ENCODE results near the gene RPH3AL. TPM values are rescaled to one million over a fixed set of nuclear protein-coding genes. Genes with fewer than 3 reads are reported as not detected.

The RPH3AL gene
- total RNA-seq, 4 donors from 2014 or later = 13.0 to 49.2 (median 26.9) TPM

DNA sequence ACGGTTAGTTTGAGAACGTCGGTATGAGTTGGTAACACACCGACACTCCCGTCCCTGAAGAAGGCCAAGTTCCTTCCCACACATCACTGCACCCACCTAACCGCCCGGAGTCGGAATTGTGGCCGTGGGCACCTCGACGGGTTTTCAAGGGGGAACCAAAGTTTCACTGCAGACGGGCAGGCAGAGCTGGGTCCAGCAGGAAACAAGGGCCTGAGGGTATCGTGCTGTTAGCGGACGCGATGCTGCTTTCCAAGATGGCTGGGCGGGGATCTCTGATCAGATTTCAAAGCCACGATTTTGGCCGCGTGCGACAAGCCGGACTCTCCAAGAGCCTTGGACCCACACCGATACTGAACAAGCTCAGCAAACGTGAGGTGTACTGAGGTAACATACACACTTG, 88.8 kb downstream of the RPH3AL start:
- no peak for TF ChIP-seq CTCF (IDR thresholded peaks at IDR 0.05; ENCODE audit: low read depth)

DNA sequence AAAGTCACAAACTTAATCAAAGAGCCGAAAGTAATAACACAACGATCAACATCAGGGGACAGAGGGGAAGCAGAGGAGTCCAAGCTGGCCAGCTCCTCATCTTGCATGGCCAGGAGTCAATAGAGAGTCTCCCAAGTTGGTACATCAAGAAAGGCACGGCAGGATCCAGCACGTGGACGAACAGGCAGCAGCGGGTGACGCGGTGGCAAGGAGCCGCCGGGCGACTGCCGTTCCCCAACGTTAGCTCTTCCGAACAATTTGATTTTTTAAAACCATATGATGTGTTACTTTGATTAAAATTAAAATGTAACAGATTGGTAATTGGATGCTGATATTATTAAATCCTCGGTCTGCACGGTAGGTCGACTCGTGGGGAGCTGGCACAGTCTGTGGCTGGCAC, 89.3 kb downstream of the RPH3AL start:
- no peak for TF ChIP-seq CTCF (IDR thresholded peaks at IDR 0.05; ENCODE audit: low read depth)

- TF ChIP-seq CTCF (IDR thresholded peaks at IDR 0.05; ENCODE audit: low read depth) = no peak
Observed at GRCh38 chr17:261635-262034, 91.0 kb downstream of the RPH3AL start.

DNA sequence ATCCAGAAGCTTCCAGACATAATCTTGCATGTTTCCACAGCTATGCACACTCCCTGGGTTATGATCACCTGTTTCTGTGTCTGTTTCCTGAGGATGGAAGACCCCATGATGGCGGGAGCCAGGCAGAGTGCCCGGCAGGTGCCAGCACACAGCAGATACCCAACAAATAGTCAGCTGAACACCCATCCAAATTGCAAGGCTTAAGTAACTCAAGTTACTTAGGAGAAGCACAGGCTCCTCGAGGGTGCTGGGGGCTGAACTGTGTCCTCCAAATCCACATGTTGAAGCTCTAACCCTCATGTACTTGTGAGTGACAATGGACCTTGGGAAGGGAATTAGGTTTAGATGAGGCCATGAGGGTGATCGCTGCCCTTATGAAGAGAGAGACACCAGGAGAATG, 91.7 kb downstream of the RPH3AL start:
- TF ChIP-seq CTCF (IDR thresholded peaks at IDR 0.05; ENCODE audit: low read depth) = no peak

DNA sequence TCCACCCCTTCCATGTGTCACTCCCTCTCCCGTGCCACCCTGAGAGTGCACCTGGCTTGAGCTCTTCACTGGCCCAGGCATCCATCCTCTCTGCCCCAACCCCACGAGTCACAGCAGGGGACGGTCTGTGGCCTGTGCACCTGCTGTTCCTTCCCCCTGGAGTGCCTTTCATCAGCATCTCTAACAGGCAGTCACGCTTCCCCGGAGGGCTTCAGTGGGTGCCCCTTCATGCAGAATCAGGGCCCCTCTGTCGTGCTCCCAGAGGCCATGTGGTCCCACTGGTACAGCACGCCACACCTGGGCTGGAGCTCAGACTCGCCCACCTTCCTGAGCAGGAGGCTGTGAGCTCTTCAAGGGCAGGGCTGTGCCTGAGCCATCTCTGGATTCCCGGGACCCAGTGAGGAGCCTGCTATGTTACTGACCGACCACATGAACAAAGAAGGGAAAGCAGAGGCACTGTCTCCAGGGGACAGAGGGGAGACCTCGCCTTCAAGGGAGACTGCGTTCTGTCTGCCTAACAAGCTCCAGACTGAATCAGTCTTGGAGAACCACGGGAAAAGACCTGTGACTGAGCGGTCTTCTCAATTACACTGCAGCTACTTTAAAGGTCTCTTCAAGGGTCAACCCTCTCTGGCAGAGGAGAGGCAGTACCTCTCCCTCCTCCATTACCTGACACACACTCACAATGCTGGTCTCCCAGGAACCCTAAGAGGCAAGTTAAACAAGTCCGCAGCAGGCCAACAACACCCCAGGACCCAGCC, 92.4 kb downstream of the RPH3AL start:
- TF ChIP-seq CTCF (IDR thresholded peaks at IDR 0.05; ENCODE audit: low read depth) = no peak

- TF ChIP-seq CTCF (IDR thresholded peaks at IDR 0.05; ENCODE audit: low read depth) = no peak
Observed at GRCh38 chr17:259341-259976, 93.1 kb downstream of the RPH3AL start.

- TF ChIP-seq CTCF (IDR thresholded peaks at IDR 0.05; ENCODE audit: low read depth) = no peak
Observed at GRCh38 chr17:258906-259305, 93.7 kb downstream of the RPH3AL start.
